ENCODE results near the gene CPTP. TPM values are rescaled to one million over a fixed set of nuclear protein-coding genes. Genes with fewer than 3 reads are reported as not detected.
A peak's percentile ranks its signal among the peaks of the same experiment; 100 is the strongest.
"Not testable (repeated sequence)": the region's sequence is repeated elsewhere in the genome, so short reads cannot be mapped to it uniquely, and the experiment has no call there.

Gene CPTP
- polyA plus RNA-seq, 4 donors = 11.6 to 20.7 (median 14.5) TPM

DNA sequence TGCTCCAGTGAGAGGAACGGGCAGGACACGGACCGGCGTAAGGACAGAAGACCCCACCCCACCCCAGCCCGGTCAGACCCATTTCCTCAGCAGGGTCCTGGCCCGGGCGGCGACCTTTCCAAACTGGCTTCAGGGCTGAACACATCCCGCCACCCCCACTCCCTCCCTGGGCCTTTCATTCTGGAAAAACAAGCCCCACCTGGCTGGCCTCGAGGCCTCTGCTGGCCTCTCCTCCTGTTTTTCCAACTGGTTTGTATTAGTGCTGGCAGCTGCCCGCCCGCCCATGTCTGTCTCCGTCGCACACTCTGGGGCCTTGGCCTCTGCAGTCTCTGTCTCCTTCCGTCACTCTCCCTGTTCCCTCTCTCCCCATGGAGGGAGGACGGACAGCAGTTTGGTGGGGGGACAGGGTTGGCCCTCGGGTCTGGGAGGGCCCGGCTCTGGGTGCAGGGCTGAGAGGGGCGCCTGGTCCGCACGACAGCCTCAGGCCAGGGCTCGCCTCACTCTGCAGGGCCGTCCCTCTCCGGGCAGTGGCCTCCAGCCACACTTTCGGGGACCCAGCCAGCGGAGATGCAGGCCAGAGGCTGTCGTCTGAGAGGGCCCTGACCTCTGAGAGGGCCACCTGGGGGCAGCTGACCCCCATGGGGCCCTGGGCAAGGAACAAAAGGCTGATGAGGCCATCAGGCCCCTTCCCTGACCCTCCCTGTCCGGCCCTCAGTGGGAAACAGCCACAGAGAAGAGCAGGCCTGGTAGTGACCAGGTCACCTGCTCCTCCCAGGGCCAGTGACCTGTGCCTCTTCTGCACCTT is 35.3 kb downstream of the CPTP start:
- DNase-seq (ENCODE audit: low read depth in 4 of 4, low spot score in 3 of 4) = no peak

- DNase-seq (ENCODE audit: low read depth in 4 of 4, low spot score in 3 of 4) = no peak
Observed at GRCh38 chr1:1360506-1361169, 36.0 kb downstream of the CPTP start.

DNA sequence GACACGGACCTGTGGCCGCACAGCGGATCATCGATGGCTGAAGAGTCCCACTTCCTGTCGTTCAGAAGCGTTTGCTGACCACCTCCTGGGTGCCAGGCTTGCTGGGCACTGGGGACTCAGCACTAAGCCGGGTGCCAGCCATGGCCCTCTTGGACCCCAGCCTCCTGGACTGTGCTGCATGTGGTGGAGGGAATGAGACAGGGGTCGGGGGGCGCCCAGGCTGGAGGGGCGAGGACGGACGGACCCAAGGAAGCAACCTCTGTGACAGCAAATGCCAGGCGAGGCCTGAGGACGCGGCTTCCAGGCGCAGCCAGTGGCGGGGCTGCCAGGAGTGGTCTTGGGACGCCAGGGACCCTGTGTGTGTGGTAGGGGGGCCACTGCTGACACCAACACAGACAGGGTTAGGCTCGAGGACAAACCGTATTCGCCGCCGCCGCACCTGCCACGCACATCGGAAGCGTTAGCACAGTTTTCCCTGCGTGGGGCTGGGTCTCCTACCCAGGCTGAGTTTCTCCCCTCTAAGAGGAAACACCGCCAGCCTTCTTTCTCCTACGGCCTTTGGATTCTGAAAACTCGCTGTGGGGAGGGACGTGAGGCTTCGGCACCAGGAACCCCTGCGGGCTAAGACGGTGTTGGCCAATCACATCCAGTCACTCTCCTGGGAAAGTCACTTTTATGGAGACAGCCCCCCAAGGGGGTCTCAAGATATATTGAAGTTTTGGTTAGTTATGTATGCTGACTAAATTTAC is 36.8 kb downstream of the CPTP start:
- DNase-seq (ENCODE audit: low read depth in 4 of 4, low spot score in 3 of 4) = no peak

GRCh38 chr1:1361982-1362423 is 37.4 kb downstream of the CPTP start:
- DNase-seq (ENCODE audit: low read depth in 4 of 4, low spot score in 3 of 4) = no peak

DNA sequence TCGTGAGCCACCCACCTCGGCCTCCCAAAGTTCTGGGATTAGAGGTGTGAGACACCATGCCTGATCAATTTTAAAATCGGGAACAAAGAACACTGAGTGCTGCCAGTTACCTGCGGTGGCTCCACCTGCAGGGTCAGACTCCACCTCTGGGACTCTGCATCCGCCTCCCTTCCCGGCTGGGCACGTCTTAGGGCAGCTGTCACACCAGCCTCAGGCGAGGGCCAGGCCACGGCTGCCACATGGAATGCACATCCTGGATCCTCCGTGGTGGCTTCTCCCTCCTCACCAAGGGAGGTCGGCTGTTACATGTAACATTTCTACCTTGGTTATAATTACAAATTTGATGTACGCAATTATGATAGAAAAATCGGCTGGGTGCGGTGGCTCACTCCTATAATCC is 39.7 kb downstream of the CPTP start:
- no peak for DNase-seq (ENCODE audit: low read depth in 4 of 4, low spot score in 3 of 4)

- no peak for DNase-seq (ENCODE audit: low read depth in 4 of 4, low spot score in 3 of 4)
Observed at GRCh38 chr1:1365875-1366698, 41.5 kb downstream of the CPTP start.

DNA sequence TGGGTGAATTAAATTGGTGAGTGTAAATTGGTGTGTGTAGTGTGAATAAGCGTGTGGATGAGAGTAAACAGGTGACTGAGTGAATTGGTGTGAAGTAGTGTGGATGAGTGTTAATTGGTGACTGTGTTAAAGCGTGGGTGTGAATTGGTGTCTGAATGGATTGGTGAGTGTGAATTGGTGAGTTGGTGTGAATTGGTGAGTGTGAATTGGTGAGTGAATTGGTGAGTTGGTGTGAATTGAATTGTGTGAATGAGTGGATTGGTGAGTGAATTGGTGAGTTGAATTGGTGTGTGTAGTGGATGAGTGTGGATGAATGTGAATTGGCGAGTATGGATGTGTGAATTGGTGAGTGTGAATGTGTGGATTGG is 42.1 kb downstream of the CPTP start:
- DNase-seq (ENCODE audit: low read depth in 4 of 4, low spot score in 3 of 4) = no peak

- no peak for DNase-seq (ENCODE audit: low read depth in 4 of 4, low spot score in 3 of 4)
Observed at GRCh38 chr1:1367315-1367714, 42.7 kb downstream of the CPTP start.

GRCh38 chr1:1370094-1370493 is 45.5 kb downstream of the CPTP start:
- not testable (repeated sequence) for DNase-seq (ENCODE audit: low read depth in 4 of 4, low spot score in 3 of 4)

DNA sequence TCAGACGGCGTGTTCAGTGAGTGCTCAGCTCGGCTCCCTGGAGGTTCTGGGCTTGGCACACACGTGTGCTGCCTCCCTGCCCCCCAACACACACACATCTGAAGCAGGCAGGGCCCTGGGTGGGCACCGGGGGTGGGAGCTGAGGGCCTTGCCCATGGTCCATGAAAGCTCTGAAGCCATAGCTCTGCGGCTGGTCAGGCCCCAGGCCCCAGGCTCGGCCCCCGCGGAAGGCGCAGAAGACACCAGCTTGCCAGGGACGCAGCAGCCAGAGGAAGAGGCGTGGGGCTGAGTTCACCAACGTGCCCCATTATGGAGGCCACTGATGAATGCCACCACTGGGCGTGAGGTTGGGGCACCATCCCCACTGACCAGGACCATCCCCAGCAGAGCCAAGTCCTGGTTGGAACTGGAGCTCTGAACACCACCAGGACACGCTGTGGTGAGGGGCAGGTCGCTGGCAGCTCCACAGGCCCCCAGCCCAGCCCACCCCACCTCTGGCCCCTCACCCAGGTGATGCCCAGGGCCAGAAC is 46.2 kb downstream of the CPTP start:
- DNase-seq (ENCODE audit: low read depth in 4 of 4, low spot score in 3 of 4) = no peak

DNA sequence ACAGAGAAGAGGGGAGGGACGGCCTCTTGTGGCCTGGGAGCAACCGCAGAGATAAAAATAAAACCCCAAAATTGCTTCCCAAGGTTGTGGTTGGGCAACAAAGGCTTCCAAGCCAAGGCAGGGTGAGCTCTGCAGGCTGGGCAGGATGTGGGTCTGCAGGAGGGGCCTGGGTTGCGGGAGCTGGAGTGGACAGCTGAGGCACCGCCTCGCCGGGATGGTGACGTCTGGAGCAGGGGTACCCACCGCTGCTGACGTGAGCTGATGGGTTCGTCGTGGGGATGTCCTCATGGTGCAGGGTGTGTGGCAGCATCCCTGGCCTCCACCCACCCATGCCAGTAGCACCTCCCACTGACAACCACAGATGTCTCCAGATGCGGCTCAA is 46.8 kb downstream of the CPTP start:
- DNase-seq (ENCODE audit: low read depth in 4 of 4, low spot score in 3 of 4) = no peak

GRCh38 chr1:1371746-1372711 is 47.4 kb downstream of the CPTP start:
- DNase-seq (ENCODE audit: low read depth in 4 of 4, low spot score in 3 of 4) = no peak

- DNase-seq (ENCODE audit: low read depth in 4 of 4, low spot score in 3 of 4) = no peak
Observed at GRCh38 chr1:1373051-1373814, 48.6 kb downstream of the CPTP start.

DNA sequence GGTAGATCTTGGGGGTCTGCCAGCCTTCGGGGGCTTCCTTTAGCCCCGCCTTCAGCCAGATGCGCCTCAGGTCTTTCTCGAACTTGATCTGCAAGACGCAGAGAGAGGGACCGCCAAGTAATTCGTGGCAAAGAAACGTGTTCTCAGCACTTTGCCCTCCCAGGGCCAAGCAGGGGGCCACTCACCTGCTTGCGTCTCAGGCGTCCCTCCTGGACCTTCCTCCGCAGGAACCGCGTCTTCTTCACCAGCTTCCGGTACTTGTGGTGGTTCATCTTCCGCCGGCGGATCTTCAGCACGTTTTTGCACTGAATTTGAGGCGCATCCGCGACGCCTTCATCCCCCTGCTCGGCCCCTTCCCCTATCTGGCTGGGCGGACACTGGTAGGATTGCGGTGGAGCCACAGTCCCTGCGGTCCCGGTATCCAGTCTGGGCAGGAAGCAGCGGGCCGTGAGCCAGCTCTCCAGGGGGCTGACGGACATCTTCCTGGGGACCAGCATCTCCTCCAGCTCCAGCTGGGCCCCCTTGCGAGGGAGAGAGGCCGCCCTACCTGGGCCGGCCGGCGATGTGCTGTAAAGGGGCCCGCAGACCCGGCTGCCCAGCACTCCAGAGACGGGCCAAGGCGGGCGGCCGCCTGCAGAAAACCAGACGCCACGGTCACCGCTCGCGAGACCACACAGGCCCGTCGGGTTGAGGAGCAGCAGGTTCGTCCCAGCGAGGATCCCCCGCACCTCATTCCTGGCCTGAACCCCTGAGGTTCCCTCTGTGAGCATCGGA is 49.4 kb downstream of the CPTP start:
- no peak for DNase-seq (ENCODE audit: low read depth in 4 of 4, low spot score in 3 of 4)

- DNase-seq (ENCODE audit: low read depth in 4 of 4, low spot score in 3 of 4) = no peak
Observed at GRCh38 chr1:1374589-1374928, 50.0 kb downstream of the CPTP start.

- peak; percentile 100 for DNase-seq (ENCODE audit: low read depth in 4 of 4, low spot score in 3 of 4)
Observed at GRCh38 chr1:1374929-1375662, 50.5 kb downstream of the CPTP start, which contains the start of gene AURKAIP1. AURKAIP1 (minus strand) TSS chr1:1375207; CDS start chr1:1374756, 451 bp downstream.
